CD14-positive monocyte (primary cell): Measurements from ENCODE around the gene GALNT15. TPM values are rescaled to one million over a fixed set of nuclear protein-coding genes. Genes with fewer than 3 reads are reported as not detected.
A peak's percentile ranks its signal among the peaks of the same experiment; 100 is the strongest.

ENCODE experiments used
- DNase-seq, 3 donors: peaks; one replicate each; pipeline ENCODE4 v3.0.0-alpha.2; 2011 to 2022
- H2AFZ ChIP-seq: 2 replicates; pipeline ENCODE4 v1.6.0; 2012; ENCODE audit warnings: mild to moderate bottlenecking, low read depth, low read length, inconsistent platforms; ENCODE audit not compliant: insufficient read depth, poor library complexity, severe bottlenecking
- H3K27ac ChIP-seq, 2 donors: 1 replicate in 1 of 2; 2 replicates in 1 of 2; pipeline ENCODE4 v1.5.1; 2012 to 2013; ENCODE audit warnings: low read length in 2 of 2, control low read depth in 1 of 2, inconsistent platforms in 1 of 2, low read depth in 1 of 2, mild to moderate bottlenecking in 1 of 2
- H3K27me3 ChIP-seq, 2 donors: one replicate each; pipeline versions ENCODE4 v1.6.0 to v1.6.1; 2011 to 2013; ENCODE audit warnings: low read length in 2 of 2; ENCODE audit not compliant: control insufficient read depth in 2 of 2, insufficient read depth in 2 of 2
- H3K36me3 ChIP-seq, 2 donors: replicated peaks in 1 of 2; 1 replicate in 1 of 2; 2 replicates in 1 of 2; pipeline versions ENCODE4 v1.5.1 to v1.6.1; 2012 to 2013; ENCODE audit warnings: low read length in 2 of 2, control low read depth in 1 of 2, inconsistent platforms in 1 of 2, mild to moderate bottlenecking in 1 of 2; ENCODE audit not compliant: insufficient read depth in 2 of 2, control insufficient read depth in 1 of 2
- H3K4me1 ChIP-seq, 2 donors: 1 replicate in 1 of 2; 2 replicates in 1 of 2; pipeline versions ENCODE4 v1.5.1 to v1.6.1; 2012 to 2013; ENCODE audit warnings: low read length in 2 of 2, control low read depth in 1 of 2, inconsistent platforms in 1 of 2, mild to moderate bottlenecking in 1 of 2, moderate library complexity in 1 of 2; ENCODE audit not compliant: insufficient read depth in 2 of 2, control insufficient read depth in 1 of 2
- H3K4me2 ChIP-seq: replicated peaks from 2 replicates; pipeline ENCODE3; 2012; ENCODE audit warnings: low read length, moderate library complexity, mild to moderate bottlenecking; ENCODE audit not compliant: poor library complexity, severe bottlenecking; ENCODE audit errors: extremely low read depth
- H3K4me3 ChIP-seq, 3 experiments: fragments of 200-600 bp in 1 of 3; sonication (generic) in 1 of 3; replicated peaks in 1 of 3; 1 replicate in 2 of 3; 2 replicates in 1 of 3; pipeline ENCODE4 v1.5.1; 2011 to 2013; ENCODE audit warnings: low read length in 3 of 3, mild to moderate bottlenecking in 3 of 3, control low read depth in 2 of 3, low read depth in 2 of 3, inconsistent platforms in 1 of 3, moderate library complexity in 1 of 3
- H3K79me2 ChIP-seq: 2 replicates; pipeline ENCODE4 v1.6.0; 2012; ENCODE audit warnings: mild to moderate bottlenecking, control low read depth, inconsistent platforms, low read length, moderate library complexity; ENCODE audit not compliant: insufficient read depth
- H3K9ac ChIP-seq: 2 replicates; pipeline ENCODE4 v1.6.0; 2017; ENCODE audit warnings: low read length, mild to moderate bottlenecking; ENCODE audit not compliant: insufficient read depth, poor library complexity, severe bottlenecking
- H3K9me3 ChIP-seq, 2 donors: replicated peaks in 1 of 2; 1 replicate in 1 of 2; 2 replicates in 1 of 2; pipeline versions ENCODE4 v1.5.1 to v1.6.1; 2012 to 2013; ENCODE audit warnings: low read length in 2 of 2, control low read depth in 1 of 2; ENCODE audit not compliant: control insufficient read depth in 1 of 2, insufficient read depth in 1 of 2
- H4K20me1 ChIP-seq: 2 replicates; pipeline ENCODE4 v1.6.0; 2012; ENCODE audit warnings: mild to moderate bottlenecking, low read length, control low read depth, moderate library complexity; ENCODE audit not compliant: insufficient read depth
- H3K27ac Mint-ChIP-seq, 7 donors: one replicate each; pipeline ENCODE4 v1.8.0; 2020; ENCODE audit warnings: mild to moderate bottlenecking in 7 of 7, mixed read lengths in 7 of 7, moderate library complexity in 6 of 7, inconsistent platforms in 2 of 7
- H3K27me3 Mint-ChIP-seq, 3 donors: one replicate each; pipeline ENCODE4 v1.8.0; 2021 to 2022; ENCODE audit warnings: low read depth in 3 of 3, mild to moderate bottlenecking in 3 of 3, mixed read lengths in 3 of 3, moderate library complexity in 3 of 3, inconsistent platforms in 1 of 3
- H3K36me3 Mint-ChIP-seq, 2 donors: one replicate each; pipeline ENCODE4 v1.8.0; 2020; ENCODE audit warnings: mixed read lengths in 2 of 2, inconsistent platforms in 1 of 2, mild to moderate bottlenecking in 1 of 2
- H3K4me1 Mint-ChIP-seq: one replicate; pipeline ENCODE4 v1.8.0; 2020; ENCODE audit warnings: mild to moderate bottlenecking, mixed read lengths
- H3K4me3 Mint-ChIP-seq, 2 donors: one replicate each; pipeline ENCODE4 v1.8.0; 2020; ENCODE audit warnings: mild to moderate bottlenecking in 2 of 2, mixed read lengths in 2 of 2, moderate library complexity in 1 of 2
- H3K9me3 Mint-ChIP-seq, 7 donors: one replicate each; pipeline ENCODE4 v1.8.0; 2020 to 2022; ENCODE audit warnings: mixed read lengths in 7 of 7, mild to moderate bottlenecking in 6 of 7, moderate library complexity in 6 of 7, inconsistent platforms in 2 of 7
- CTCF ChIP-seq: fragments of 200-600 bp; IDR thresholded peaks from one replicate; pipeline ENCODE4 v1.8.0; 2022; ENCODE audit warnings: antibody characterized with exemption, mild to moderate bottlenecking
- WGBS: methylation state at CpG from one replicate; pipeline ENCODE4 v1.1.5; 2013; ENCODE audit warnings: missing lambda C conversion rate; ENCODE audit not compliant: insufficient coverage; 5-methylcytosine and 5-hydroxymethylcytosine counted together
- intact Hi-C, 2 donors: fragments of 100-400 bp; cut with micrococcal nuclease; formaldehyde crosslinking; loops; one replicate each; pipeline versions ENCODE4 v1.15.0 to v1.15.1; 2023
- polyA plus RNA-seq, 3 donors: library from polyadenylated mRNA; depleted of rRNA in 1 of 3; unstranded in 2 of 3; stranded (reverse) in 1 of 3; fragments of 300-500 nt in 2 of 3; fragments of >200 nt in 1 of 3; fragmentation: Illumina TruSeq in 2 of 3; gene quantifications; 1 replicate in 2 of 3; 2 replicates in 1 of 3; pipeline ENCODE4 v1.2.3, GENCODE V29; 2012 to 2021

The GALNT15 gene
- polyA plus RNA-seq, 3 donors: not detected

GRCh38 chr3:16174976-16175901 lies 759 bp downstream of the GALNT15 start:
- intact Hi-C loops: no loop called here
- Mint-ChIP-seq H3K4me3 (no peak overlapping the region), H3K36me3 (no peaks in the 10 kb centered on the region), H3K9me3 (peaks cover 0 to 5% (median 1%) of the 10 kb centered on the region in 7 donors), H3K27ac (no peak overlapping the region), H3K27me3 (peaks cover 6 to 9% (median 7%) of the 10 kb centered on the region in 3 donors), H3K4me1 (peaks cover 9% of the 10 kb centered on the region)
- WGBS: 89% methylated on average over 18 of the region's 19 CpGs
- H4K20me1 ChIP-seq: no peaks in the 10 kb centered on the region
- H3K27me3 ChIP-seq: no peaks in the 10 kb centered on the region
- no peak for DNase-seq
- no peak overlapping the region for H3K27ac ChIP-seq
- TF ChIP-seq CTCF: no peak
- no peaks in the 10 kb centered on the region for H3K9me3 ChIP-seq
- H3K4me1 ChIP-seq: peaks cover 2 to 5% of the 10 kb centered on the region in 2 donors
- H3K4me3 ChIP-seq: no peak overlapping the region
- no peak overlapping the region for H3K9ac ChIP-seq
- H3K36me3 ChIP-seq: no peaks in the 10 kb centered on the region
- H3K4me2 ChIP-seq: no peak overlapping the region
- H3K79me2 ChIP-seq: no peaks in the 10 kb centered on the region
- H2AFZ ChIP-seq: no peak overlapping the region

- Histone ChIP-seq H3K27me3 (no peaks in the 10 kb centered on the region), H4K20me1 (no peaks in the 10 kb centered on the region), H3K4me2 (no peak overlapping the region), H3K27ac (no peak overlapping the region), H2AFZ (no peak overlapping the region), H3K9ac (no peak overlapping the region), H3K9me3 (no peaks in the 10 kb centered on the region), H3K4me3 (no peak overlapping the region), H3K4me1 (peaks cover 9 to 15% of the 10 kb centered on the region in 2 donors), H3K79me2 (no peaks in the 10 kb centered on the region), H3K36me3 (no peaks in the 10 kb centered on the region)
- Mint-ChIP-seq H3K4me3 (no peak overlapping the region), H3K27me3 (peaks cover 5 to 8% (median 6%) of the 10 kb centered on the region in 3 donors), H3K9me3 (peaks cover 0 to 1% (median 0%) of the 10 kb centered on the region in 7 donors), H3K36me3 (no peaks in the 10 kb centered on the region), H3K27ac (peak overlapping the region in 1 of 7 donors; percentile 41), H3K4me1 (peaks cover 20% of the 10 kb centered on the region)
- 85% methylated on average over 5 of the region's 6 CpGs for WGBS
- no peak for TF ChIP-seq CTCF
- intact Hi-C loops: no loop called here
- no peak for DNase-seq
Measured at GRCh38 chr3:16176391-16177030, 2.0 kb downstream of the GALNT15 start.
